Type B pancreatic cell (in vitro differentiated cells): ENCODE results near the gene MAG. TPM values are rescaled to one million over a fixed set of nuclear protein-coding genes. Genes with fewer than 3 reads are reported as not detected.
A peak's percentile ranks its signal among the peaks of the same experiment; 100 is the strongest.

Experiments
- DNase-seq: peaks from one replicate; pipeline ENCODE4 v3.0.0; 2021; ENCODE audit warnings: mixed read lengths; ENCODE audit not compliant: unreplicated experiment; ENCODE audit errors: extremely low spot score
- H3K27ac Mint-ChIP-seq: 2 replicates; pipeline ENCODE4 v1.8.0; 2021; ENCODE audit warnings: mild to moderate bottlenecking, mixed read lengths
- H3K27me3 Mint-ChIP-seq: 2 replicates; pipeline ENCODE4 v1.8.0; 2021; ENCODE audit warnings: mixed read lengths
- H3K36me3 Mint-ChIP-seq: 2 replicates; pipeline ENCODE4 v1.8.0; 2021; ENCODE audit warnings: mixed read lengths
- H3K4me1 Mint-ChIP-seq: one replicate; pipeline ENCODE4 v1.8.0; 2021; ENCODE audit warnings: mixed read lengths; ENCODE audit not compliant: unreplicated experiment
- H3K4me3 Mint-ChIP-seq: 2 replicates; pipeline ENCODE4 v1.8.0; 2021; ENCODE audit warnings: mild to moderate bottlenecking, mixed read lengths
- H3K9me3 Mint-ChIP-seq: 2 replicates; pipeline ENCODE4 v1.8.0; 2021; ENCODE audit warnings: mixed read lengths
- total RNA-seq: library from RNA; stranded (reverse); gene quantifications from 2 replicates; pipeline ENCODE4 v1.2.1, GENCODE V29; 2021; ENCODE audit warnings: low replicate concordance
- TF ChIP-seq, protein P1 (sequence below): fragments of 200-600 bp; sonication (generic); conservative IDR thresholded peaks from 2 replicates; pipeline ENCODE4 v1.5.0; 2021; ENCODE audit warnings: antibody characterized with exemption, mild to moderate bottlenecking

Gene MAG
- total RNA-seq, 1 donor from 2014 or later = not detected

DNA sequence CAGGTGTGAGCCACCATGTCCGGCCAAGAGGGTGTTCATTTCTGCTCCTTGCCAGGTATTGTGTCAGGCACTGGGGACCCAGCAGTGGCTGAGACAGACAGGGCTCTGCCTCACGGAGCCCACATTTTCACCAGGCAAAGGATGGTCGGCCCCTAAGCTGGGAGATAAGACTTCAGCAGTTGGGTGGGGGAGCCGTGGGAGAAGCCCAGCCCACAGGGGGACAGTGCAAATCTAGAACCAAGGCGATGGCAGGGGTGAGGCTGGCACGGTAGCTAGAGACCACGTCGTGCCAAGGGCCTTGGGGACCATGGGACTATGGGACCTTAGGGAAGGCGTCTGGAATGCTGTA, 34.9 kb upstream of the MAG start:
- Mint-ChIP-seq H3K9me3 (no peaks in the 10 kb centered on the region), H3K36me3 (peaks cover 7% of the 10 kb centered on the region), H3K27ac (no peak overlapping the region), H3K4me1 (peaks cover 14% of the 10 kb centered on the region), H3K27me3 (no peaks in the 10 kb centered on the region), H3K4me3 (no peak overlapping the region)
- DNase-seq = peak; percentile 49
- TF ChIP-seq, protein P1, sequence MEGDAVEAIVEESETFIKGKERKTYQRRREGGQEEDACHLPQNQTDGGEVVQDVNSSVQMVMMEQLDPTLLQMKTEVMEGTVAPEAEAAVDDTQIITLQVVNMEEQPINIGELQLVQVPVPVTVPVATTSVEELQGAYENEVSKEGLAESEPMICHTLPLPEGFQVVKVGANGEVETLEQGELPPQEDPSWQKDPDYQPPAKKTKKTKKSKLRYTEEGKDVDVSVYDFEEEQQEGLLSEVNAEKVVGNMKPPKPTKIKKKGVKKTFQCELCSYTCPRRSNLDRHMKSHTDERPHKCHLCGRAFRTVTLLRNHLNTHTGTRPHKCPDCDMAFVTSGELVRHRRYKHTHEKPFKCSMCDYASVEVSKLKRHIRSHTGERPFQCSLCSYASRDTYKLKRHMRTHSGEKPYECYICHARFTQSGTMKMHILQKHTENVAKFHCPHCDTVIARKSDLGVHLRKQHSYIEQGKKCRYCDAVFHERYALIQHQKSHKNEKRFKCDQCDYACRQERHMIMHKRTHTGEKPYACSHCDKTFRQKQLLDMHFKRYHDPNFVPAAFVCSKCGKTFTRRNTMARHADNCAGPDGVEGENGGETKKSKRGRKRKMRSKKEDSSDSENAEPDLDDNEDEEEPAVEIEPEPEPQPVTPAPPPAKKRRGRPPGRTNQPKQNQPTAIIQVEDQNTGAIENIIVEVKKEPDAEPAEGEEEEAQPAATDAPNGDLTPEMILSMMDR = no peak

DNA sequence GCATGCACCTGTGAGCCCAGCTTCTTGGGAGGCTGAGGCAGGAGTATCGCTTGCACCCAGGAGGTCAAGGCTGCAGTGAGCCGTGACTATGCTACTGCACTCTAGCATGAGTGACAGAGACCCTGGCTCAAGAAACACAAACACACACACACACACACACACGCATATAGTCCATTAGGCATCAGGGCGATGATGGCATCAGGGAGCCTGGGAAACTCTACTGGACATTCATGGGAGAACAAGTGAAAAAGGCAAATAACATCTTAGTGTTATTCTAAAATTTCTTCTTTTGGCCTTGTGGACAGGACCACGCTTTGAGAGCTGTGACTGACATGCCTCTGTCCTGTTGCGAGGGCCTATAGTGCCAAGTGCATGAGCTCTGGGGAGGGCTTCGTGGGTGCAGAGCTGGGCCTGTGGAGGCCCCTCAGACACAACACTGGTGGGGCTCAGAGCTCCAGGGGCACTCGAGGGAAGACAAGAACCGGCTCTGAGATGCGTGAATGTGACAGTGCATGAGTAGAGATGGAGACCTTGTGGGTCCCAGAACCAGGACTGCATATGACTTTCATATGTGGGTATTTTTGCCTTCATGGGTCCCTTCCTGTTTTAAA, 31.2 kb upstream of the MAG start:
- no peaks in the 10 kb centered on the region for H3K27me3 Mint-ChIP-seq
- peaks cover 20% of the 10 kb centered on the region for H3K4me1 Mint-ChIP-seq
- no peak overlapping the region for H3K4me3 Mint-ChIP-seq
- H3K27ac Mint-ChIP-seq = no peak overlapping the region
- H3K36me3 Mint-ChIP-seq = no peaks in the 10 kb centered on the region
- TF ChIP-seq, protein P1 = no peak
- no peaks in the 10 kb centered on the region for H3K9me3 Mint-ChIP-seq
- peak; percentile 51 for DNase-seq

DNA sequence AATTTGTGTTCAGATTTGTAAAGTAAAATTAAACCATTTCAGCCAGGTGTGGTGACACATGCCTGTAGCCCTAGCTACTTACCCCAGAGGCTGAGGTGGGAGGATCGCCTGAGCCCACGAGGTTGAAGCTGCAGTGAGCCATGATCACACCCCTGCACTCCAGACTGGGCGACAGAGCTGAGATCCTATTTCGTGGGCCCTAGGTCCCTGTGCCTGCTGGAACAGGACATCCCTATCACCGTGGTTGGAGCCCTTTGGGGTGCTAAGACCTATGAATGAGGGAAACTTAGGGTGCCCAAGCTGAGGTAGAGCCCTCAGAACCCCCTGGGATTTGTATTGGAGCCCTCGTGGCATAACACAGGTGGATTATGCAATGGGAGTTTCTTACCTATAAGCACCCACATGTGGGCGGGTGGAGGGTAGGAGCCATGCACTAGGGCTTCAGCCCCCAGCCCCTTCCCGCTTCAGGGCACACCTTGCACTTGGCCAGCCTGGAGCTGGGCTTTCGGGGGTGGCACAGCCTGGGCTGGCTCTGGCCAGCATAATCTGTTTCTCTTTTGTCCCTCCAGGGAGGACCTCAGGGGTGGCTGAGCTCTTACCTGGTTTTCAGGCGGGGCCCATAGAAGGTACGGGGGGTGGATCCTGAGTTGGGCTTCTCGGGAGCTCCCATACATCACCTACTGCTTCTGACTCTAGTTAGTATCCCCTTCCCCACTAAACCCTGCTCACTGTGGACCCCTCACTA, 30.4 kb upstream of the MAG start:
- Mint-ChIP-seq H3K9me3 (no peaks in the 10 kb centered on the region), H3K36me3 (no peaks in the 10 kb centered on the region), H3K27me3 (no peaks in the 10 kb centered on the region), H3K4me3 (no peak overlapping the region), H3K27ac (no peak overlapping the region), H3K4me1 (peaks cover 22% of the 10 kb centered on the region)
- TF ChIP-seq, protein P1 = no peak
- peak; percentile 60 for DNase-seq

DNA sequence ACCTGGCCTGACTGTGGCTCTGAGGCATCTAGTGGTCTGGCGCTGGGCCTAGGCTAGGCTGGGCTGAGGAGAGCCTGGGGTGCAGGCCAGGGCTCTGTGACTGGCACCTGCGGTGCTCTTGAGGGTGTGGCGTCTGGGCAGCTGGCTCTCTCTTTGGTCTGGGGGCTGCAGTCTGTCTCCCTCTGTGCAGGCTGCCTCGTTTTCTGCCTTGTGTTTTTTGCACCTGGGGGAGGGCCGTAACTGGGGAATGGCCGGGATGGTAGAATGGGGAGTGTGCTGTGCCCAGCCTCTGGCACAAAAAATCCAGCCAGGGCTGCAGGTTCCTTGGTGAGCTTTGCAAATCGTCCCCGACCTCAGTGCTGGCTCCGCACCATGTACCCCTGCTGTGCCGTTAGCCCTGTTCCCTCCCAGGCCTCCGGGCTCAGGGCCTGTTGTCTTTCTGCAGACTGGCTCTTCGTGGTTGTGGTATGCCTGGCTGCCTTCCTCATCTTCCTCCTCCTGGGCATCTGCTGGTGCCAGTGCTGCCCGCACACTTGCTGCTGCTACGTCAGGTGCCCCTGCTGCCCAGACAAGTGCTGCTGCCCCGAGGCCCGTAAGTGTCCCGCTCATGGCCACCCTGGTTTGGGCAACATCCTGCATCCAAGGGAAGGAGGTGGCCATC, 29.7 kb upstream of the MAG start:
- peak; percentile 67 for DNase-seq
- H3K36me3 Mint-ChIP-seq = no peaks in the 10 kb centered on the region
- peaks cover 20% of the 10 kb centered on the region for H3K4me1 Mint-ChIP-seq
- H3K4me3 Mint-ChIP-seq = no peak overlapping the region
- H3K27ac Mint-ChIP-seq = no peak overlapping the region
- H3K9me3 Mint-ChIP-seq = no peaks in the 10 kb centered on the region
- TF ChIP-seq, protein P1 = no peak
- H3K27me3 Mint-ChIP-seq = no peaks in the 10 kb centered on the region

DNA sequence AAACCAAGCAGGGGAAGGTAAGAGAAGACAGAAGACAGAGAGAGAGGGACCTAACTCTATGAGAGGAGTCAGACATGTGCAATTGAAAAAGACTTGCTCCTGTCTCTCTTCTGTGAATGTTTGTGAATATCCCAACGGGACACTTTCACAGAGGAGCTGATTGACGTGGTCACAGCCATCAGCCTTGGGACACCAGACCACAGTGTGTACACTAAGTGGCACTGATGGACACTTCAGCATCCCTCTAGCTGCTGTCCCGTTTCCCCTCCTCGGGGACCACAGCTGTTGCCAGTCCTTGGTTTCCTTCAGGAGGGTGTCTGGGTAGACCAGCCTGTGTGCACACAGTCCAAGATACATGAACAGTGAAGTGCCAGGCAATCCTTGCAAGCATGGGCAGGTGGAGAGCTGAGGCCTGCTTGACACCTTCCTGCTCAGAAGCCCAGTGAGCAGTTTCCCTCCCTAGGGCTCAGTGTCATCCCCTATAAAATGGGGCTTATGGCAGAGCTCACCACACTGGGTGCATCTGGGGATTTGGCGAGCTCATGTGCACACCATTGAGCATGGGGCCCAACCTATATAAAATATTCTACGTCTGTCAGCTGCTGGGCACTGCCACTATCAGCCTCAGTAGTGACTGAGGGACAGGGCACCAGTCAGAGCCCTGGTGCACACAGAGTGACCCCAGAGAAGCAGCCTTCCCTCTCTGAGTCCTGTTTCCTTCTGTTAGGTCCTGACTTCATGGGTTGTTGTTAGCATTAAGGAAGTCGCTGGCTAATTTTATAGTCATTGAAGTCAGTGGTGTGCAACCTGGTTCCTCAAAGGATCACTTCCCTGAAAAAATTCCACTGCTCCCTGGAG, 27.5 kb upstream of the MAG start:
- Mint-ChIP-seq H3K27me3 (no peaks in the 10 kb centered on the region), H3K4me1 (peaks cover 13% of the 10 kb centered on the region), H3K36me3 (no peaks in the 10 kb centered on the region), H3K9me3 (no peaks in the 10 kb centered on the region), H3K4me3 (peak overlapping the region; percentile 76), H3K27ac (peak overlapping the region; percentile 55)
- TF ChIP-seq, protein P1 = no peak
- peak; percentile 43 for DNase-seq
